Body of pancreas (tissue), 4 donors: ENCODE measurements around the gene KCNC1.

Experiments
- CTCF ChIP-seq, 7 experiments: fragments of 450-650 bp in 4 of 7; fragments of 200-600 bp in 3 of 7; sonication (generic) in 3 of 7; IDR thresholded peaks; one replicate each; pipeline ENCODE4 v1.5.1; 2016 to 2019; ENCODE audit warnings: antibody characterized with exemption in 7 of 7
- POLR2A ChIP-seq, 3 donors: fragments of 450-650 bp; IDR thresholded peaks; one replicate each; pipeline ENCODE4 v1.6.1; 2016; ENCODE audit warnings: antibody characterized with exemption in 3 of 3, mild to moderate bottlenecking in 2 of 3

- TF ChIP-seq POLR2A (IDR thresholded peaks at IDR 0.05) = no peak
- TF ChIP-seq CTCF (IDR thresholded peaks at IDR 0.05) = no peak
Measured at GRCh38 chr11:17822401-17822781, 87.8 kb downstream of the KCNC1 start.
